Measurements from ENCODE around the gene IGSF8. TPM values are rescaled to one million over a fixed set of nuclear protein-coding genes. Genes with fewer than 3 reads are reported as not detected.

IGSF8 gene
- total RNA-seq, 1 experiment from 2014 or later: 101 TPM

DNA sequence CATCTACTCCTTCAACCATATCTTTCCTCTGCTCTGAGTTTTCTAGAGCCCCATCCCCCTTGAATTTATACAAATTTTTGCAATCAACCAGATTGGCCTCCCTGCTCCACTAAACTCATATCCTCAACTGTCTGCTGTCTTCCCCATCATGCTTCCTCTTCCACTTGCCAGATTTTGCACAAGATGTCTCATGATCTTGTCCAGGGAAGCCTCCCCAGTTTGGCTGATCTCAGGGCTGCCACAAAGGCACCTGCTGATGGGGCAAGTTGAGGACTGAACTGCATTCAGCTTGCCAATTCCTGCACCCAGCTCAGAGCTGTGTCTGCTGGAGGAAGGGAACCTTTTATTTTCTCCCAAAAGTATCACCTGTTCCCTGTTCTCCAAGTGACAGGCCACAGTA lies 20.9 kb downstream of the IGSF8 start:
- H3K4me3 Mint-ChIP-seq: no peak overlapping the region
- TF ChIP-seq, protein P1, sequence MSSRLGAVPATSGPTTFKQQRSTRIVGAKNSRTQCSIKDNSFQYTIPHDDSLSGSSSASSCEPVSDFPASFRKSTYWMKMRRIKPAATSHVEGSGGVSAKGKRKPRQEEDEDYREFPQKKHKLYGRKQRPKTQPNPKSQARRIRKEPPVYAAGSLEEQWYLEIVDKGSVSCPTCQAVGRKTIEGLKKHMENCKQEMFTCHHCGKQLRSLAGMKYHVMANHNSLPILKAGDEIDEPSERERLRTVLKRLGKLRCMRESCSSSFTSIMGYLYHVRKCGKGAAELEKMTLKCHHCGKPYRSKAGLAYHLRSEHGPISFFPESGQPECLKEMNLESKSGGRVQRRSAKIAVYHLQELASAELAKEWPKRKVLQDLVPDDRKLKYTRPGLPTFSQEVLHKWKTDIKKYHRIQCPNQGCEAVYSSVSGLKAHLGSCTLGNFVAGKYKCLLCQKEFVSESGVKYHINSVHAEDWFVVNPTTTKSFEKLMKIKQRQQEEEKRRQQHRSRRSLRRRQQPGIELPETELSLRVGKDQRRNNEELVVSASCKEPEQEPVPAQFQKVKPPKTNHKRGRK (CRISPR knock-in tag; IDR thresholded peaks at IDR 0.05; ENCODE audit: borderline replicate concordance): no peak
- TF ChIP-seq, protein P2, sequence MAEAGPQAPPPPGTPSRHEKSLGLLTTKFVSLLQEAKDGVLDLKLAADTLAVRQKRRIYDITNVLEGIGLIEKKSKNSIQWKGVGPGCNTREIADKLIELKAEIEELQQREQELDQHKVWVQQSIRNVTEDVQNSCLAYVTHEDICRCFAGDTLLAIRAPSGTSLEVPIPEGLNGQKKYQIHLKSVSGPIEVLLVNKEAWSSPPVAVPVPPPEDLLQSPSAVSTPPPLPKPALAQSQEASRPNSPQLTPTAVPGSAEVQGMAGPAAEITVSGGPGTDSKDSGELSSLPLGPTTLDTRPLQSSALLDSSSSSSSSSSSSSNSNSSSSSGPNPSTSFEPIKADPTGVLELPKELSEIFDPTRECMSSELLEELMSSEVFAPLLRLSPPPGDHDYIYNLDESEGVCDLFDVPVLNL (CRISPR knock-in tag; IDR thresholded peaks at IDR 0.05; ENCODE audit: borderline replicate concordance, low read depth): no peak
- TF ChIP-seq, protein P3, sequence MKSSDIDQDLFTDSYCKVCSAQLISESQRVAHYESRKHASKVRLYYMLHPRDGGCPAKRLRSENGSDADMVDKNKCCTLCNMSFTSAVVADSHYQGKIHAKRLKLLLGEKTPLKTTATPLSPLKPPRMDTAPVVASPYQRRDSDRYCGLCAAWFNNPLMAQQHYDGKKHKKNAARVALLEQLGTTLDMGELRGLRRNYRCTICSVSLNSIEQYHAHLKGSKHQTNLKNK (CRISPR knock-in tag; IDR thresholded peaks at IDR 0.05): no peak
- TF ChIP-seq ZNF263 (CRISPR knock-in tag; IDR thresholded peaks at IDR 0.05; ENCODE audit: low read depth) (no peak), ZNF138 (CRISPR knock-in tag; conservative IDR thresholded peaks at IDR 0.05) (no peak), SMAD4 (CRISPR knock-in tag; IDR thresholded peaks at IDR 0.05) (no peak), CBFB (CRISPR knock-in tag; IDR thresholded peaks at IDR 0.05; ENCODE audit: low read depth) (no peak), FOXP1 (CRISPR knock-in tag; IDR thresholded peaks at IDR 0.05; ENCODE audit: borderline replicate concordance) (no peak), ZNF121 (CRISPR knock-in tag; IDR thresholded peaks at IDR 0.05) (no peak), ETV6 (CRISPR knock-in tag; IDR thresholded peaks at IDR 0.05) (no peak), TEAD1 (CRISPR knock-in tag; IDR thresholded peaks at IDR 0.05) (no peak), MYBL2 (CRISPR knock-in tag; IDR thresholded peaks at IDR 0.05) (no peak), ZNF423 (CRISPR knock-in tag; IDR thresholded peaks at IDR 0.05) (no peak)
- TF ChIP-seq, protein P4, sequence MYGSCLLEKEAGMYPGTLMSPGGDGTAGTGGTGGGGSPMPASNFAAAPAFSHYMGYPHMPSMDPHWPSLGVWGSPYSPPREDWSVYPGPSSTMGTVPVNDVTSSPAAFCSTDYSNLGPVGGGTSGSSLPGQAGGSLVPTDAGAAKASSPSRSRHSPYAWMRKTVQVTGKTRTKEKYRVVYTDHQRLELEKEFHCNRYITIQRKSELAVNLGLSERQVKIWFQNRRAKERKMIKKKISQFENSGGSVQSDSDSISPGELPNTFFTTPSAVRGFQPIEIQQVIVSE (CRISPR knock-in tag; IDR thresholded peaks at IDR 0.05; ENCODE audit: borderline replicate concordance): no peak
- TF ChIP-seq, protein P5, sequence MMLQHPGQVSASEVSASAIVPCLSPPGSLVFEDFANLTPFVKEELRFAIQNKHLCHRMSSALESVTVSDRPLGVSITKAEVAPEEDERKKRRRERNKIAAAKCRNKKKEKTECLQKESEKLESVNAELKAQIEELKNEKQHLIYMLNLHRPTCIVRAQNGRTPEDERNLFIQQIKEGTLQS (CRISPR knock-in tag; conservative IDR thresholded peaks at IDR 0.05): no peak
- TF ChIP-seq, protein P6, sequence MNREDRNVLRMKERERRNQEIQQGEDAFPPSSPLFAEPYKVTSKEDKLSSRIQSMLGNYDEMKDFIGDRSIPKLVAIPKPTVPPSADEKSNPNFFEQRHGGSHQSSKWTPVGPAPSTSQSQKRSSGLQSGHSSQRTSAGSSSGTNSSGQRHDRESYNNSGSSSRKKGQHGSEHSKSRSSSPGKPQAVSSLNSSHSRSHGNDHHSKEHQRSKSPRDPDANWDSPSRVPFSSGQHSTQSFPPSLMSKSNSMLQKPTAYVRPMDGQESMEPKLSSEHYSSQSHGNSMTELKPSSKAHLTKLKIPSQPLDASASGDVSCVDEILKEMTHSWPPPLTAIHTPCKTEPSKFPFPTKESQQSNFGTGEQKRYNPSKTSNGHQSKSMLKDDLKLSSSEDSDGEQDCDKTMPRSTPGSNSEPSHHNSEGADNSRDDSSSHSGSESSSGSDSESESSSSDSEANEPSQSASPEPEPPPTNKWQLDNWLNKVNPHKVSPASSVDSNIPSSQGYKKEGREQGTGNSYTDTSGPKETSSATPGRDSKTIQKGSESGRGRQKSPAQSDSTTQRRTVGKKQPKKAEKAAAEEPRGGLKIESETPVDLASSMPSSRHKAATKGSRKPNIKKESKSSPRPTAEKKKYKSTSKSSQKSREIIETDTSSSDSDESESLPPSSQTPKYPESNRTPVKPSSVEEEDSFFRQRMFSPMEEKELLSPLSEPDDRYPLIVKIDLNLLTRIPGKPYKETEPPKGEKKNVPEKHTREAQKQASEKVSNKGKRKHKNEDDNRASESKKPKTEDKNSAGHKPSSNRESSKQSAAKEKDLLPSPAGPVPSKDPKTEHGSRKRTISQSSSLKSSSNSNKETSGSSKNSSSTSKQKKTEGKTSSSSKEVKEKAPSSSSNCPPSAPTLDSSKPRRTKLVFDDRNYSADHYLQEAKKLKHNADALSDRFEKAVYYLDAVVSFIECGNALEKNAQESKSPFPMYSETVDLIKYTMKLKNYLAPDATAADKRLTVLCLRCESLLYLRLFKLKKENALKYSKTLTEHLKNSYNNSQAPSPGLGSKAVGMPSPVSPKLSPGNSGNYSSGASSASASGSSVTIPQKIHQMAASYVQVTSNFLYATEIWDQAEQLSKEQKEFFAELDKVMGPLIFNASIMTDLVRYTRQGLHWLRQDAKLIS (CRISPR knock-in tag; IDR thresholded peaks at IDR 0.05; ENCODE audit: borderline replicate concordance): no peak
- no peak for ATAC-seq
- no peak overlapping the region for H3K27ac Mint-ChIP-seq
- ChIA-PET CTCF (interaction anchor here (0.5 to 29.5 kb wide), 20 partner anchors 9 to 248 kb away, joined by 3 to 978 read pairs (median 11); partner anchors contain the start of genes IGSF8, KCNJ10 and PIGM), POLR2A (interaction anchor here (0.6 to 1.3 kb wide), 2 partner anchors 10 to 15 kb away, joined by 3 to 5 read pairs; no protein-coding TSS in a partner anchor)
- H3K27me3 Mint-ChIP-seq (ENCODE audit: low read depth): peaks cover 82% of the 10 kb centered on the region
- DNase-seq (ENCODE audit: low spot score): no peak
- H3K4me1 Mint-ChIP-seq: no peaks in the 10 kb centered on the region
- no peaks in the 10 kb centered on the region for H3K9me3 Mint-ChIP-seq
- no peaks in the 10 kb centered on the region for H3K36me3 Mint-ChIP-seq

DNA sequence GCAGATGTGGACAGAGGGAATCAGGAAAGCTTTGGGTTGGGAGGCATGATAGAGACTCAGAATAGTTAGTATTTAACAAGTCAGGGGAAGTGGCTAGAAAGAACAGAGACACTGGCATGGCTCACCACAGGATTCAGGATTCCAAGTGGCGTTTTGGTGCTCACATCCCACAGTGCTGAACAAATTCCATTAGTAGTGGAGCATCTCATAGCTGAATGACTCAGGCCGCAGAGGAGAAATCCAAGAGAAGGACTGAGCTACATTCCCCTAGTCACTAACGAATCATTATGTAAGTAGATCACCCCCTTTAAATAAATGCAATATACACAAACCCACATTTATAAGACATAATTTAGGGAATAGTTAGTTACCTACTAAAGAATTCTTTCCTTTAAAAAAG lies 22.1 kb downstream of the IGSF8 start:
- no peak overlapping the region for H3K4me3 Mint-ChIP-seq
- no peak for ATAC-seq
- no peak overlapping the region for H3K27ac Mint-ChIP-seq
- no peaks in the 10 kb centered on the region for H3K9me3 Mint-ChIP-seq
- DNase-seq (ENCODE audit: low spot score): no peak
- H3K4me1 Mint-ChIP-seq: peaks cover 3% of the 10 kb centered on the region; the same call in 1 of the 2 replicates
- no peaks in the 10 kb centered on the region for H3K36me3 Mint-ChIP-seq
- CTCF ChIA-PET: interaction anchor here (3.2 to 29.5 kb wide), 3 partner anchors 8 to 27 kb away, joined by 32 to 978 read pairs (median 70); partner anchors contain the start of gene KCNJ10
- peaks cover 82% of the 10 kb centered on the region for H3K27me3 Mint-ChIP-seq (ENCODE audit: low read depth)
- POLR2A ChIA-PET: no interaction called here
- TF ChIP-seq, protein P7, sequence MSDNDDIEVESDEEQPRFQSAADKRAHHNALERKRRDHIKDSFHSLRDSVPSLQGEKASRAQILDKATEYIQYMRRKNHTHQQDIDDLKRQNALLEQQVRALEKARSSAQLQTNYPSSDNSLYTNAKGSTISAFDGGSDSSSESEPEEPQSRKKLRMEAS (CRISPR knock-in tag; IDR thresholded peaks at IDR 0.05): no peak
- no peak for TF ChIP-seq ZNF416 (CRISPR knock-in tag; IDR thresholded peaks at IDR 0.05)
- TF ChIP-seq, protein P8, sequence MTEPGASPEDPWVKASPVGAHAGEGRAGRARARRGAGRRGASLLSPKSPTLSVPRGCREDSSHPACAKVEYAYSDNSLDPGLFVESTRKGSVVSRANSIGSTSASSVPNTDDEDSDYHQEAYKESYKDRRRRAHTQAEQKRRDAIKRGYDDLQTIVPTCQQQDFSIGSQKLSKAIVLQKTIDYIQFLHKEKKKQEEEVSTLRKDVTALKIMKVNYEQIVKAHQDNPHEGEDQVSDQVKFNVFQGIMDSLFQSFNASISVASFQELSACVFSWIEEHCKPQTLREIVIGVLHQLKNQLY (CRISPR knock-in tag; IDR thresholded peaks at IDR 0.05): no peak
- TF ChIP-seq RORB (CRISPR knock-in tag; IDR thresholded peaks at IDR 0.05): no peak
- TF ChIP-seq, protein P6 (CRISPR knock-in tag; IDR thresholded peaks at IDR 0.05; ENCODE audit: borderline replicate concordance): no peak

Measured in WTC11 (cell line).